Stimulated activated naive CD4-positive, alpha-beta T cell (primary cell): ENCODE results near the gene PTGR3.

ENCODE experiments used
- DNase-seq, 6 experiments: peaks; one replicate each; lab custom pipeline; 2025; lab: John Stamatoyannopoulos, UW

PTGR3 gene

DNA sequence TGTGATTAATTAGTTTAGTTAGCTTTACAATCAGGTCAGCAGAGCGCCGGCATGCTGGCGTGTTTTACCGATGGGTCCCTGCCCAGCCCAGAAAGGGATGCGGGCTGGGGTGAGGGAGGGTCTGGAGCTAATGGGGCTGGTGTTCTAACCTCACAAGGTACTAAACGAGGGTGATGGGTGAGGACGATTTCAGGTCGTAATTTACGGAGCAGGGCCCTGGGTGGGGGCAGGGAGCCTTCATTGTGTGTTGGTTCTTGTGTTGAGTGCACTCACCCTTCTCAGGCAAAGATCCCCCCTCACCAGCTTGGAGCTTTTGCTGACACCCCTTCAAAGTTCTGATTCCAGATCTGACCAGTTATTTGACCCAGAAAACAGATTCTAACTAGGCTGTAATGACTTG, 39.5 kb downstream of the PTGR3 start:
- no peak for DNase-seq

DNA sequence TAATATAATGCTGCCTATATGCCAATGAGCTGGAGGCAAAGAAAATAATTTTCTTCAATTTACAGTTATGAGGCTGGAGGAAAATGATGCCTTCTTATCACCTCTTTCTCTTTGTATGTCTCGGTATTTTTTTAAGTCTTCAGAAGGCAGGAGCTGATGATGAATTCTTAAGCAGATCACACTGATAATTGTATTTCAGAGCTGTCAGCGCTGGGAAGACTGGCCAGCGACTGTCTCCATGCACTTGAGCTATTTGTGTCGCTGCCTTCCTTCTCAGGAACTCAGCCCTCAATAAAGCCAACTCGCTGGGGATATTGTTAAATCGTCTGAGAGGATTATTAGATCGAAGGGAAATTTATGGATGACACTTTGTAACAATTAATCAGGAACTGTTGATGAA, 40.3 kb downstream of the PTGR3 start:
- DNase-seq = no peak

GRCh38 chr18:75167759-75168618, 41.0 kb downstream of the PTGR3 start:
- no peak for DNase-seq

DNA sequence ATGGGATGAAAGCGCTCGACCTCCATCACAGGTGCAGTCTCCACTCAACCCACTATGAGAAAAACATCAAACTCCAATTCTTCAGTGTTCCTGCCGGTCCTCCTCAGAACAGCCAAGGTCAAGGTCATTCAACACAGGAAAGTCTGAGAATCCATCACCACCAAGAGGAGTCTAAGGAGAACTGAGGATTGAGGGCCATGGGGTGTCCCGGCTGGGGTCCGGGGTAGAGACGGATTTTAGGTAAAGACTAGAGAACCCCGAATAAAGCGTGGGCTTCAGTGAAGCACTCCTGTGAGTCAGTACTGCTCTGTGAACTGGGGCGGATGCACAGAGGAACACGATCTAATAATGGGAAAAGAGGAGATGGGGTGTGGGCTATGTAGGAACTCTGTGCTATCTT, 41.8 kb downstream of the PTGR3 start:
- no peak for DNase-seq

- DNase-seq = no peak
Observed at GRCh38 chr18:75165926-75166325, 43.0 kb downstream of the PTGR3 start.

GRCh38 chr18:75164479-75164878, 44.5 kb downstream of the PTGR3 start:
- DNase-seq = no peak

DNA sequence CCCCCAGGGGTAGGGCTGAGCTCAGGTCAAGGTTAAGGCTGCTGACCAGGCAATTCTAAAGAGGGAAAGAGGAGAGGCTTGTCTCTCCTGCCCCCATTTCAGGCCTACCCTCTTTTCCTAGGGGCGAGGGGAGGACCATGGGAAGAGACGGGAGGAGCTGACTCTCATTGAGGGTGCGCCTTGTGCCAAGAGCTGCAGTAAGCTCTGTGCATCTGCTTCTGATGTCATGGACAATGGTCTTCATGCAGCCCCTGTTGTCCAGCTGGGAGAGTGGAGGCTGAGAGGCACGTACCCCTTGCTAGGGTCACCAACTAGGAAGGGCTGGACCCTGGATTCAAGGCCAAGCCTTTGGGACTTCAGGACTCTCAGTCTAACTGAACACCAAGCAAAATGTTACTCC, 45.2 kb downstream of the PTGR3 start:
- DNase-seq = no peak

DNA sequence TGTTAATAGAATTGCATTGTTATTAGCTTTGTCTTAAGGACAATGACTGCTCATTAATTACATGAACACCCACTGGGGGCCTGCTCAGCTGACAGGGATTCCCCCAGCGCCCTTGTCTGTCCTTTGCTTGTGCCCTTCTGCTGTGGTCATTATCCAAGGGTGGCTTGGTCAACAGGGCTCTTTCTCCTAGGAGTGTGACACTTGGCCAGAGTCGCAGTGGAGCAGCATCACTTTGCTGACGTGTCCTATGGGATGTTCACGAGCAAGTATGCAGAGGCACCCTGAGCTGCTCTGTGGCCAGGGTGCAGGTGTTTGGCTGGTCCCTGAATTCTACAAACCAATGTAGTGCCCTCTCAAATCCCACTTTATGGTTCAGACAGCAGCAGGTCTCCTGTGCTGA, 46.0 kb downstream of the PTGR3 start:
- no peak for DNase-seq

DNA sequence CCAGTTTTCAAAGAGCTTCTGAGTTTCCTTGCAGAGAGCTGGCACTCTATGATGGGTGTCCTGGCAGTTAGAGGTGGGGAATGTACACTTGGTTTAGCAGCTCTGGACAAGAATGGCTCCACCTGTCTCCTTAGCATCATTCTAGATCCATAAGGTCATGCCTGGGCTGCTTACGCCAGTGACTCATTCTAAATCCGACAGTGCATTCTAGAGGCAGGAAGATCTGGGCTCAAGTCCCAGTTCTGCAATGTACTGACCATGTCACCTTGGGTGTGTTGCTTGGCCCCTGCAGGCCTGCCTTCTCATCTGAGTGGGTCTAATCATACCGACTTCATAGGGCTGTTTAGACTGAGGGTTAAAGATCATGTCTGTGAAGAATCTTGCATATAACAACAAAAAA, 46.5 kb downstream of the PTGR3 start:
- no peak for DNase-seq

DNA sequence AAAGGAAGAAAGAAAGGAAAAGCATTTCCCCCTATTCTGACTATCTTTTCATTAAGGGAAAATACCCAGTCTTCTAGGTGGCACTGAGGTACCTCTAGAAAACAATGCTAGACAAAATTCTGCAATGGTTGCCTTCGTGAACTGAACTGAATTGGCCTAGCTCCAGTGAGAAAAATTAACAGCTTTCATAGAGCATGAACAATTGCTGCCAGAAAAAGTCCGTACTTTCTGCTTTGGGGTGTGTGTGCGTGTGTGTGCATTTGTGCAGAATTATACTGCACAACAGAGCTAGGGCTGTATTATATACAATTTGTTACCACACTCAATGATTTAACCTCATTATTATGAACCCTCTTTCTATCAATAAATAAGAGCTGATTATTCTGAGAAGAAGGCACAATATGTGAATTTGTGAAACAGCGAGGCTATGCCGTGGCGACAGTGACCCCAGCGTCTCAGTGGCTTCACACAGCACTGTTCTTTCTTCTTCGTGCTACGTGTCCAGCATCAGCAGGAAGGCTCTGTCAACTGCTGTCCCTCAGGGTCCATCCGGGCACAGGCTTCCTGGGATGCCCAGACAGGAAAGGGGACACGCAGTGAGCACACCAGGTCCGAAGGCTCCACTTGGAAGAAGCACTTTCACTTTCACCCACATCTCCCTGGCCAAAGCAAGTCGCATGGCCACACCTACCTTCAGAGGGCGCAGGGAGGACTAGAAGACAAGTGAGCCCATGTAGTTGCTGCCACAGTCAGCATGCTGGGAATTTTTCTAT, 47.5 kb downstream of the PTGR3 start:
- DNase-seq = peak in 5 of 6 experiments; percentile 4 to 30 (median 16)

DNA sequence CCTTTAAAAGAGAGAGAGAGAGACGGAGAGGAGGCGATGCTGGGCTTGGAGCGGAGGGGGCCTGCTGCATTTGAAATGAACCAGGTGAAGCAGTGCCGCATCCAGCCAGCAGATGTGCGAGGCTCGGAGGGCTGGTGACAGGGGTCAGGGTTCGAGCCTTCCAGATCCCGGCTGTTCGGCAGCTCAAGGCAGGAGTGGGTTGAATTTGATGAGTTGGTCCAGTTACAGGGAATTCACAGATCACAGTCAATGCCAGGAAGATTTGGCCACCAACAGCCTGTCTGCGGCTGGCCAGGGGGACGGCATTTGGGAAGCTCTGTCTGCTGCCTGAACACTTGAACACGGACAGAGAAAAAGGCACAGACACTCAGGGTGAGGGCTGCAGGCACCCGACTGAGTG, 48.6 kb downstream of the PTGR3 start:
- DNase-seq = no peak

DNA sequence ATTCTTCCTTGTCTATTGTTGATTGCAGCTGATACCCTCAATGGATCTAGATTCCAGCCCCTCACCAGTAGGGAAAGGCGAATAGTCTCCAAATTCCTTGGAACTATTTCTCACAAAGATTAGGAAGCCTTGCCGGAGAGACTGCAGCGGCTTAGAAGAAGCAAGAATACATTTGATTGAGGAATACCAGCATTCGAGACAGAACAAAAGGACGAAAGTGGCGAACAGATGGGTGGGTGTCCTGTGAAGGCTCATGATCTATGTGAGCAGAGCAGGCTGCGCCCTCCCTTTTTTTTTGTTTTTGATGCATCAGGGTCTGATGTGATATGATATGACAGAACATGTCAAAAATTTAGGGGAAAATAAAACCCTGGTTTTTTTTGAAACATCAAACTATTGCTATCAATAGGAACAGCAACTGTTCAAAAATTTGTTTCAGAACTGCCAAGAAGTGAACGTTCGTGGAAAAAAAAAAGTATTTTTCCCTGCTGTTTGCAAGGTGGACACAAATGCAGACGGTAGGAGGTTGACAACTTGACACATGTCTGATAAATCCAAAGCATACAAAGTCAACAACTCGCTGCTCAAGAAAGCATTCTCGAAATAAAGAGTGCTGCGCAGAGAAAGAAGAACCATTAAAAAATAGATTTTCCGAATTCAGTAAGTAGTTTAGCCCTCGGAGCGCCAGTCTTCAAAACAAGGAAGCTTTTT, 49.1 kb downstream of the PTGR3 start:
- DNase-seq = no peak

- no peak for DNase-seq
Observed at GRCh38 chr18:75159238-75159518, 49.8 kb downstream of the PTGR3 start.
